HepG2 (cell line): ENCODE data around the gene SPRYD3. TPM values are rescaled to one million over a fixed set of nuclear protein-coding genes. Genes with fewer than 3 reads are reported as not detected.

Source experiments
- AKAP8 ChIP-seq: sonication (generic); formaldehyde crosslinking; IDR thresholded peaks from 2 replicates; pipeline ENCODE4 v1.5.1; 2020; ENCODE audit warnings: mild to moderate bottlenecking, missing genetic modification reagents
- CEBPG ChIP-seq: IDR thresholded peaks from 2 replicates; pipeline ENCODE4 v1.6.1; 2016
- GLI4 ChIP-seq: sonication (generic); formaldehyde crosslinking; IDR thresholded peaks from 2 replicates; pipeline ENCODE4 v1.5.1; 2020; ENCODE audit warnings: missing genetic modification reagents, mild to moderate bottlenecking, moderate library complexity, borderline replicate concordance
- HOXA5 ChIP-seq: sonication (generic); formaldehyde crosslinking; IDR thresholded peaks from 2 replicates; pipeline ENCODE4 v1.4.0; 2020; ENCODE audit warnings: missing genetic modification reagents
- IKZF1 ChIP-seq: fragments of 450-650 bp; IDR thresholded peaks from 2 replicates; pipeline ENCODE4 v1.7.1; 2016
- KLF11 ChIP-seq: IDR thresholded peaks from 2 replicates; pipeline ENCODE4 v1.6.1; 2016; ENCODE audit warnings: missing compliant biosample characterization
- MTF2 ChIP-seq: sonication (generic); formaldehyde crosslinking; IDR thresholded peaks from 2 replicates; pipeline ENCODE4 v1.5.0; 2020; ENCODE audit warnings: missing genetic modification reagents, borderline replicate concordance
- NFKB2 ChIP-seq: sonication (generic); formaldehyde crosslinking; IDR thresholded peaks from 2 replicates; pipeline ENCODE4 v1.4.0; 2020; ENCODE audit warnings: missing genetic modification reagents, borderline replicate concordance
- NFKBIZ ChIP-seq: IDR thresholded peaks from 2 replicates; pipeline ENCODE4 v1.6.1; 2018; ENCODE audit warnings: missing genetic modification reagents, missing compliant biosample characterization
- RORA ChIP-seq: sonication (generic); formaldehyde crosslinking; IDR thresholded peaks from 2 replicates; pipeline ENCODE4 v1.5.0; 2020; ENCODE audit warnings: mild to moderate bottlenecking, missing genetic modification reagents, moderate library complexity
- ZNF124 ChIP-seq: sonication (generic); formaldehyde crosslinking; IDR thresholded peaks from 2 replicates; pipeline ENCODE4 v1.4.0; 2020; ENCODE audit warnings: missing genetic modification reagents
- ZNF143 ChIP-seq: sonication (generic); formaldehyde crosslinking; IDR thresholded peaks from 2 replicates; pipeline ENCODE4 v1.4.0; 2020; ENCODE audit warnings: missing genetic modification reagents
- ZNF24 ChIP-seq: fragments of 450-650 bp; IDR thresholded peaks from 2 replicates; pipeline ENCODE4 v1.6.1; 2017; ENCODE audit warnings: antibody characterized with exemption, mild to moderate bottlenecking
- ZNF382 ChIP-seq: sonication (generic); formaldehyde crosslinking; IDR thresholded peaks from 2 replicates; pipeline ENCODE4 v1.5.0; 2020; ENCODE audit warnings: missing genetic modification reagents, mild to moderate bottlenecking, borderline replicate concordance
- ZNF451 ChIP-seq: sonication (generic); formaldehyde crosslinking; IDR thresholded peaks from 2 replicates; pipeline ENCODE4 v1.5.0; 2020; ENCODE audit warnings: mild to moderate bottlenecking, missing genetic modification reagents
- ZNF468 ChIP-seq: sonication (generic); formaldehyde crosslinking; IDR thresholded peaks from 2 replicates; pipeline ENCODE4 v1.8.0; 2022; ENCODE audit warnings: mild to moderate bottlenecking, moderate library complexity, missing genetic modification reagents
- ZSCAN25 ChIP-seq: sonication (generic); formaldehyde crosslinking; IDR thresholded peaks from 2 replicates; pipeline ENCODE4 v1.8.0; 2022; ENCODE audit warnings: mild to moderate bottlenecking, missing genetic modification reagents
- polyA plus RNA-seq, 8 experiments: library from polyadenylated mRNA; depleted of rRNA in 3 of 8; stranded (reverse) in 7 of 8; unstranded in 1 of 8; fragments of >200 nt; fragmentation: Illumina TruSeq in 4 of 8; extraction: Trizol in 4 of 8; gene quantifications; 2 replicates each; pipeline versions ENCODE4 v1.2.1 to v1.2.3, GENCODE V29; 2011 to 2016; ENCODE audit warnings: low read depth in 4 of 8, missing spikeins in 1 of 8, mixed read lengths in 1 of 8; ENCODE audit not compliant: insufficient read depth in 1 of 8
- total RNA-seq, 5 experiments: library from RNA; depleted of rRNA; stranded (reverse); fragments of >200 nt; fragmentation: Illumina TruSeq; extraction: Trizol; gene quantifications; 2 replicates each; pipeline ENCODE4 v1.2.3, GENCODE V29; 2016; ENCODE audit warnings: low read depth in 1 of 5
- TF ChIP-seq, protein P1 (sequence below): sonication (generic); formaldehyde crosslinking; IDR thresholded peaks from 2 replicates; pipeline ENCODE4 v1.4.0; 2020; ENCODE audit warnings: low read depth, mild to moderate bottlenecking, missing genetic modification reagents
- TF ChIP-seq, protein P2 (sequence below): IDR thresholded peaks from 2 replicates; pipeline ENCODE4 v1.4.0; 2020; ENCODE audit warnings: mild to moderate bottlenecking, missing genetic modification reagents
- TF ChIP-seq, protein P3 (sequence below): sonication (generic); formaldehyde crosslinking; IDR thresholded peaks from 2 replicates; pipeline ENCODE4 v1.4.0; 2020; ENCODE audit warnings: missing genetic modification reagents
- TF ChIP-seq, protein P4 (sequence below): sonication (generic); formaldehyde crosslinking; IDR thresholded peaks from 2 replicates; pipeline ENCODE4 v1.5.1; 2020; ENCODE audit warnings: missing genetic modification reagents, mild to moderate bottlenecking, borderline replicate concordance

SPRYD3 gene
- total and polyA plus RNA-seq, 2 of the 13 experiments (the other 11 are each of a cell fraction or from before 2014, with no cell fraction given): 9.0 to 9.2 TPM

DNA sequence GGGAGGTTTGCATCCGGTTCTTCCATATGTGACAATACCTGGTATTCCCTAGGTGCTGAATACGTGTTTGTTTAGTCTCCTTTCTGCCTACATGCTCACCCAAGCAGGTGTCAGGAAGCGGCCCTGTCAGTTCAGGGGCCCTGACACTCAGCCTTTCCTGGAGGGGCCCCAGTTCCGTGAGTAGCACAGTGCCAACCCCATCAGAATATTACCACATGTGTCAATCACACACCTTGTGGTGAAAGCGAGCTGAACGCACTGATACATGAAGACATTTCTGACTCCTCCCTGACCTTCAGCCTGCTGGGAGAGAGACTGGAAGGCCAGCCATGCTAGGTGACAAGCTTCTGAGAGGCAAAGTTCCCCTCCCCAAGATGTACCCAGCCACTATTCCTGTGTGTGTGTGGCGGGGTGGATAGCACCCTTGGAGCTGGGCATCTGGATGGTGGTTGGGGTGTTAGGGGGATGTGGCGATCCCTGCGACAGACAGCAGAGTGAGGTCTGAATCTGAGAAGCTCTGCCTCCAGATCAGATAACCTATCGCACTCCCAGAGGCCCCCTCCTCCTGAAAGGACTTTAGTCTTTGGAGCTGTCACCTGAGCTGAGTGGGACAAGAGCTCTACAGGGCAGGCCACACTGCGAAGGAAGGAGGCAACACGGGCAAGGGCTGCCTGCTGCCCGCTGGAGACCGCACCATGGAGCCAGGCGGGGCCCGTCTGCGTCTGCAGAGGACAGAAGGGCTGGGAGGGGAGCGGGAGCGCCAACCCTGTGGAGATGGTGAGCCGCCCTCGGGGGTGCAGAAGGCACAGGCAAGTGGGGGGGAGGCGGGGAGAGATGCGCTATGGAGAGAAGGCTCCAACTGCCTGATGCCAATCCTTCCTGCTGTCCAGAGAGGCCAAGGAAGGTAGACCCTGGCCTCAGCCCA is 24.0 kb upstream of the SPRYD3 start, which contains the start of gene SOAT2 (continued):
- TF ChIP-seq, protein P1, sequence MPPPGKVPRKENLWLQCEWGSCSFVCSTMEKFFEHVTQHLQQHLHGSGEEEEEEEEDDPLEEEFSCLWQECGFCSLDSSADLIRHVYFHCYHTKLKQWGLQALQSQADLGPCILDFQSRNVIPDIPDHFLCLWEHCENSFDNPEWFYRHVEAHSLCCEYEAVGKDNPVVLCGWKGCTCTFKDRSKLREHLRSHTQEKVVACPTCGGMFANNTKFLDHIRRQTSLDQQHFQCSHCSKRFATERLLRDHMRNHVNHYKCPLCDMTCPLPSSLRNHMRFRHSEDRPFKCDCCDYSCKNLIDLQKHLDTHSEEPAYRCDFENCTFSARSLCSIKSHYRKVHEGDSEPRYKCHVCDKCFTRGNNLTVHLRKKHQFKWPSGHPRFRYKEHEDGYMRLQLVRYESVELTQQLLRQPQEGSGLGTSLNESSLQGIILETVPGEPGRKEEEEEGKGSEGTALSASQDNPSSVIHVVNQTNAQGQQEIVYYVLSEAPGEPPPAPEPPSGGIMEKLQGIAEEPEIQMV (CRISPR knock-in tag): peak; percentile 13; the same call in 1 of the 2 replicates
- TF ChIP-seq AKAP8: no peak
- TF ChIP-seq, protein P2, sequence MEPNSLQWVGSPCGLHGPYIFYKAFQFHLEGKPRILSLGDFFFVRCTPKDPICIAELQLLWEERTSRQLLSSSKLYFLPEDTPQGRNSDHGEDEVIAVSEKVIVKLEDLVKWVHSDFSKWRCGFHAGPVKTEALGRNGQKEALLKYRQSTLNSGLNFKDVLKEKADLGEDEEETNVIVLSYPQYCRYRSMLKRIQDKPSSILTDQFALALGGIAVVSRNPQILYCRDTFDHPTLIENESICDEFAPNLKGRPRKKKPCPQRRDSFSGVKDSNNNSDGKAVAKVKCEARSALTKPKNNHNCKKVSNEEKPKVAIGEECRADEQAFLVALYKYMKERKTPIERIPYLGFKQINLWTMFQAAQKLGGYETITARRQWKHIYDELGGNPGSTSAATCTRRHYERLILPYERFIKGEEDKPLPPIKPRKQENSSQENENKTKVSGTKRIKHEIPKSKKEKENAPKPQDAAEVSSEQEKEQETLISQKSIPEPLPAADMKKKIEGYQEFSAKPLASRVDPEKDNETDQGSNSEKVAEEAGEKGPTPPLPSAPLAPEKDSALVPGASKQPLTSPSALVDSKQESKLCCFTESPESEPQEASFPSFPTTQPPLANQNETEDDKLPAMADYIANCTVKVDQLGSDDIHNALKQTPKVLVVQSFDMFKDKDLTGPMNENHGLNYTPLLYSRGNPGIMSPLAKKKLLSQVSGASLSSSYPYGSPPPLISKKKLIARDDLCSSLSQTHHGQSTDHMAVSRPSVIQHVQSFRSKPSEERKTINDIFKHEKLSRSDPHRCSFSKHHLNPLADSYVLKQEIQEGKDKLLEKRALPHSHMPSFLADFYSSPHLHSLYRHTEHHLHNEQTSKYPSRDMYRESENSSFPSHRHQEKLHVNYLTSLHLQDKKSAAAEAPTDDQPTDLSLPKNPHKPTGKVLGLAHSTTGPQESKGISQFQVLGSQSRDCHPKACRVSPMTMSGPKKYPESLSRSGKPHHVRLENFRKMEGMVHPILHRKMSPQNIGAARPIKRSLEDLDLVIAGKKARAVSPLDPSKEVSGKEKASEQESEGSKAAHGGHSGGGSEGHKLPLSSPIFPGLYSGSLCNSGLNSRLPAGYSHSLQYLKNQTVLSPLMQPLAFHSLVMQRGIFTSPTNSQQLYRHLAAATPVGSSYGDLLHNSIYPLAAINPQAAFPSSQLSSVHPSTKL (CRISPR knock-in tag): peak; percentile 71
- TF ChIP-seq RORA (CRISPR knock-in tag): no peak
- no peak for TF ChIP-seq ZNF24
- no peak; the same call in 1 of the 2 replicates for TF ChIP-seq NFKB2 (CRISPR knock-in tag)
- TF ChIP-seq MTF2 (CRISPR knock-in tag): no peak
- TF ChIP-seq ZNF451: no peak
- TF ChIP-seq ZSCAN25 (CRISPR knock-in tag): no peak
- TF ChIP-seq ZNF143 (CRISPR knock-in tag): no peak
- TF ChIP-seq ZNF382 (CRISPR knock-in tag): no peak
- TF ChIP-seq ZNF468 (CRISPR knock-in tag): 0 out of 2 replicates have a peak, but pooled peaks have one; percentile 34
- TF ChIP-seq ZNF124 (CRISPR knock-in tag): no peak
- TF ChIP-seq HOXA5 (CRISPR knock-in tag): no peak
- no peak for TF ChIP-seq IKZF1
- TF ChIP-seq NFKBIZ (CRISPR knock-in tag): no peak
- peak; percentile 41; the same call in 1 of the 2 replicates for TF ChIP-seq CEBPG (CRISPR knock-in tag)
- no peak for TF ChIP-seq GLI4
- TF ChIP-seq, protein P3, sequence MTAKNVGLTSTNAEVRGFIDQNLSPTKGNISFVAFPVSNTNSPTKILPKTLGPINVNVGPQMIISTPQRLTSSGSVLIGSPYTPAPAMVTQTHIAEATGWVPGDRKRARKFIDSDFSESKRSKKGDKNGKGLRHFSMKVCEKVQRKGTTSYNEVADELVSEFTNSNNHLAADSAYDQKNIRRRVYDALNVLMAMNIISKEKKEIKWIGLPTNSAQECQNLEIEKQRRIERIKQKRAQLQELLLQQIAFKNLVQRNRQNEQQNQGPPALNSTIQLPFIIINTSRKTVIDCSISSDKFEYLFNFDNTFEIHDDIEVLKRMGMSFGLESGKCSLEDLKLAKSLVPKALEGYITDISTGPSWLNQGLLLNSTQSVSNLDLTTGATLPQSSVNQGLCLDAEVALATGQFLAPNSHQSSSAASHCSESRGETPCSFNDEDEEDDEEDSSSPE (CRISPR knock-in tag): 0 out of 2 replicates have a peak, but pooled peaks have one; percentile 4
- TF ChIP-seq KLF11 (CRISPR knock-in tag): no peak
- TF ChIP-seq, protein P4, sequence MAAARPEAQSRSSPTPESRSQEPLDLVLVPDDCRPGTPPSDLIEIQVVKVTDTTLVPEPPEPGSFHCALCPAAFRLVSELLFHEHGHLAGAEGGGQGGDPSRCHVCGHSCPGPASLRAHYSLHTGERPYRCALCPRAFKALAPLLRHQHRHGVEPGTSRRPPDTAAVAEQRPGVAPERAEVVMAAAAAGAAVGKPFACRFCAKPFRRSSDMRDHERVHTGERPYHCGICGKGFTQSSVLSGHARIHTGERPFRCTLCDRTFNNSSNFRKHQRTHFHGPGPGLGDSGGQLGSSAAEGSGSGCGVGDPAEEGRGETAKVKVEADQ (CRISPR knock-in tag): peak; percentile 79; the same call in 1 of the 2 replicates
